ENCODE data around the gene DDX55. TPM values are rescaled to one million over a fixed set of nuclear protein-coding genes. Genes with fewer than 3 reads are reported as not detected.

The DDX55 gene, protein sequence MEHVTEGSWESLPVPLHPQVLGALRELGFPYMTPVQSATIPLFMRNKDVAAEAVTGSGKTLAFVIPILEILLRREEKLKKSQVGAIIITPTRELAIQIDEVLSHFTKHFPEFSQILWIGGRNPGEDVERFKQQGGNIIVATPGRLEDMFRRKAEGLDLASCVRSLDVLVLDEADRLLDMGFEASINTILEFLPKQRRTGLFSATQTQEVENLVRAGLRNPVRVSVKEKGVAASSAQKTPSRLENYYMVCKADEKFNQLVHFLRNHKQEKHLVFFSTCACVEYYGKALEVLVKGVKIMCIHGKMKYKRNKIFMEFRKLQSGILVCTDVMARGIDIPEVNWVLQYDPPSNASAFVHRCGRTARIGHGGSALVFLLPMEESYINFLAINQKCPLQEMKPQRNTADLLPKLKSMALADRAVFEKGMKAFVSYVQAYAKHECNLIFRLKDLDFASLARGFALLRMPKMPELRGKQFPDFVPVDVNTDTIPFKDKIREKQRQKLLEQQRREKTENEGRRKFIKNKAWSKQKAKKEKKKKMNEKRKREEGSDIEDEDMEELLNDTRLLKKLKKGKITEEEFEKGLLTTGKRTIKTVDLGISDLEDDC
- 30.7 to 36.3 TPM (median 33.3 TPM) in 5 replicates for total RNA-seq (2022; extraction: Qiagen RNA extraction; ENCODE audit: low read depth)

DNA sequence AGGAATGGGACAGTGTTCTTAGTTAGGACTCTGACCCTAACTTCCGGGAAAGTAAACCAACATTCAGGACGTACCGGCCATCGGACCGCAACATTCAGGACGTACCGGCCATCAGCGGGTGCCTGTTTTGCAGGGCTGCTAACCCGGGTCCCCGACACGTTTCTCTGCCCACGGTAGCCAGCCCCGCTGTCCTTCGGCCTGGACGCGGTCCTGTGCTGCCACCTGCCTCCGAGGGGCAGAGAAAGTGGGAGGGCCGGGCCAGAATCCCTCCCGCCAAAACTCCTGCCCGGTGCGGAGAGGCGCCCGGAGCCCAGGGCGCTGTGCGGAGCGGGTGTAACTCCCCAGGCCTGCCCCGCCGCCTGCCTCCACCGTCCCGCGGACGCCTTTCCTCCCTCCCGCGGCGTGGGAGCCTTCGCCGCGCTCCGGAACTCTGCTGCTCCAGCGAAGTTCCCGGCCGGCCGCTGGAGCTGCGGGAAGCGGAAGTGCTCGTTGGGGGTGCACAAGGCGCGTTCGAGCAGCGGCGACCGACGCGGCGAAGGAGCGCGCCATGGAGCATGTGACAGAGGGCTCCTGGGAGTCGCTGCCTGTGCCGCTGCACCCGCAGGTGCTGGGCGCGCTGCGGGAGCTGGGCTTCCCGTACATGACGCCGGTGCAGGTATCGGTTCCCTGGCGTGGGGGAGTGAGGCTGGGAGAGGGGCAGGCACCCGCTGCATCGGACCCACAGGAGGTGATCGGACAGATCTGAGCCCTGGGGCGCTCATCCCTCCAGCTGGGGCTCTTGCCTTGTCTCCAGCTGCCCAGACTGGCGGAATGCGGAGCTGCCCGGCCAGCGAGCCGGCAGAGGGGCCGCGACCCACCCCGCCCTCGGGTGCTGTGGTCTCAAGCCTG is at the start of gene DDX55:
Gene DDX55, plus strand, starts transcription at position 498 of the 888 bp plus-strand sequence. Its CDS starts 50 bp downstream, at position 548.

GRCh38 chr12:123633379-123634141 is 31.7 kb downstream of the DDX55 start, which contains the start of the genes EIF2B1 and GTF2H3:
EIF2B1 (minus strand) TSS chr12:123633686; CDS start chr12:123633557, 129 bp downstream.
GTF2H3 (plus strand) TSS chr12:123633829; CDS start chr12:123633860, 31 bp downstream.

Other genes starting within 250 kb of the DDX55 start
- 17.0 to 29.4 TPM (median 24.2 TPM) in 5 replicates for gene SBNO1, start 237.3 kb upstream of the DDX55 start, total RNA-seq (2022; extraction: Qiagen RNA extraction; ENCODE audit: low read depth)
- gene KMT5A, start 218.0 kb upstream of the DDX55 start, total RNA-seq (2022; extraction: Qiagen RNA extraction; ENCODE audit: low read depth), result 57.6 to 67.2 TPM (median 60.3 TPM) in 5 replicates
- gene RILPL2, start 165.4 kb upstream of the DDX55 start, total RNA-seq (2022; extraction: Qiagen RNA extraction; ENCODE audit: low read depth), result 1.5 to 2.1 TPM (median 1.7 TPM) in 5 replicates
- gene SNRNP35, start 144.0 kb upstream of the DDX55 start, total RNA-seq (2022; extraction: Qiagen RNA extraction; ENCODE audit: low read depth), result 18.8 to 23.1 TPM (median 21.0 TPM) in 5 replicates
- gene RILPL1, start 68.4 kb upstream of the DDX55 start, total RNA-seq (2022; extraction: Qiagen RNA extraction; ENCODE audit: low read depth), result 7.4 to 15.6 TPM (median 14.1 TPM) in 5 replicates
- gene TMED2, start 17.5 kb upstream of the DDX55 start, total RNA-seq (2022; extraction: Qiagen RNA extraction; ENCODE audit: low read depth), result 142 to 197 TPM (median 194 TPM) in 5 replicates
- gene EIF2B1, start 31.6 kb downstream of the DDX55 start, total RNA-seq (2022; extraction: Qiagen RNA extraction; ENCODE audit: low read depth), result 30.5 to 40.3 TPM (median 33.0 TPM) in 5 replicates
- 17.2 to 38.8 TPM (median 27.2 TPM) in 5 replicates for gene GTF2H3, start 31.7 kb downstream of the DDX55 start, total RNA-seq (2022; extraction: Qiagen RNA extraction; ENCODE audit: low read depth)
- 11.1 to 14.6 TPM (median 13.6 TPM) in 5 replicates for gene TCTN2, start 69.0 kb downstream of the DDX55 start, total RNA-seq (2022; extraction: Qiagen RNA extraction; ENCODE audit: low read depth)
- 16.0 to 26.4 TPM (median 21.3 TPM) in 5 replicates for gene ATP6V0A2, start 110.3 kb downstream of the DDX55 start, total RNA-seq (2022; extraction: Qiagen RNA extraction; ENCODE audit: low read depth)
- gene DNAH10, start 160.2 kb downstream of the DDX55 start, total RNA-seq (2022; extraction: Qiagen RNA extraction; ENCODE audit: low read depth), result 0.06 to 0.15 TPM (median 0.13 TPM) in 5 replicates

Measured in A549 treated with ZK216348 at 1 μM for 4 hours (cell line).